Activated T-cell treated with anti-CD3 and anti-CD28 coated beads for 24 hours (primary cell): ENCODE results near the gene C12orf54.
"Not testable (repeated sequence)": the region's sequence is repeated elsewhere in the genome, so short reads cannot be mapped to it uniquely, and the experiment has no call there.

Source experiments
- DNase-seq: peaks from one replicate; pipeline ENCODE4 v3.0.0-alpha.2; 2020; ENCODE audit warnings: low read depth

C12orf54 gene

GRCh38 chr12:48482198-48482597 is at the start of gene C12orf54:
Gene C12orf54, plus strand, starts transcription at chr12:48482498. Its CDS starts 799 bp downstream, at chr12:48483297.
- DNase-seq, result no peak

- not testable (repeated sequence) for DNase-seq
These were observed 48.3 kb upstream of the C12orf54 start for GRCh38 chr12:48434016-48434415.

- no peak for DNase-seq
These were observed 41.2 kb upstream of the C12orf54 start for GRCh38 chr12:48441069-48441468.

- DNase-seq, result no peak
These were observed 40.0 kb upstream of the C12orf54 start for GRCh38 chr12:48442179-48442847.

GRCh38 chr12:48445538-48445937 is 36.8 kb upstream of the C12orf54 start:
- DNase-seq, result no peak

GRCh38 chr12:48446161-48446776 is 36.0 kb upstream of the C12orf54 start:
- no peak for DNase-seq

- no peak for DNase-seq
These were observed 34.5 kb upstream of the C12orf54 start for GRCh38 chr12:48447755-48448154.

GRCh38 chr12:48451372-48451771 is 30.9 kb upstream of the C12orf54 start:
- no peak for DNase-seq

GRCh38 chr12:48452961-48453360 is 29.3 kb upstream of the C12orf54 start:
- not testable (repeated sequence) for DNase-seq

- no peak for DNase-seq
These were observed 27.6 kb upstream of the C12orf54 start for GRCh38 chr12:48454667-48455066.

- no peak for DNase-seq
These were observed 27.2 kb upstream of the C12orf54 start for GRCh38 chr12:48455116-48455515.

- no peak for DNase-seq
These were observed 23.0 kb upstream of the C12orf54 start for GRCh38 chr12:48459259-48459658.

- not testable (repeated sequence) for DNase-seq
These were observed 13.3 kb upstream of the C12orf54 start for GRCh38 chr12:48469027-48469426.

GRCh38 chr12:48472259-48472658 is 10.0 kb upstream of the C12orf54 start, which contains the start of gene ANP32D:
Gene ANP32D, plus strand, starts transcription at chr12:48472559. Its CDS starts 106 bp downstream, at chr12:48472665.
- DNase-seq, result no peak

GRCh38 chr12:48473061-48473460 is 9.2 kb upstream of the C12orf54 start:
- DNase-seq, result no peak

- DNase-seq, result not testable (repeated sequence)
These were observed 7.8 kb upstream of the C12orf54 start for GRCh38 chr12:48474497-48474896.

- no peak for DNase-seq
These were observed 632 bp downstream of the C12orf54 start for GRCh38 chr12:48482930-48483329.

- no peak for DNase-seq
These were observed 4.0 kb downstream of the C12orf54 start for GRCh38 chr12:48486261-48486660.

GRCh38 chr12:48486679-48487078 is 4.4 kb downstream of the C12orf54 start:
- DNase-seq, result no peak

- DNase-seq, result no peak
These were observed 6.7 kb downstream of the C12orf54 start for GRCh38 chr12:48489012-48489411.

- DNase-seq, result not testable (repeated sequence)
These were observed 7.2 kb downstream of the C12orf54 start for GRCh38 chr12:48489456-48489855.

GRCh38 chr12:48500281-48500680 is 18.0 kb downstream of the C12orf54 start:
- DNase-seq, result not testable (repeated sequence)

- DNase-seq, result not testable (repeated sequence)
These were observed 24.5 kb downstream of the C12orf54 start for GRCh38 chr12:48506836-48507235.

- no peak for DNase-seq
These were observed 26.7 kb downstream of the C12orf54 start for GRCh38 chr12:48508987-48509386.
